Large intestine (tissue), 3 donors: ENCODE measurements around the gene MLKL. TPM values are rescaled to one million over a fixed set of nuclear protein-coding genes. Genes with fewer than 3 reads are reported as not detected.

Experiments
- DNase-seq, 2 donors: peaks; one replicate each; pipeline versions ENCODE4 v3.0.0 to v3.0.0-alpha.2; 2013
- H3K27ac ChIP-seq: one replicate; pipeline ENCODE4 v1.5.1; 2013; ENCODE audit warnings: low read length
- H3K27me3 ChIP-seq: 2 replicates; pipeline ENCODE4 v1.6.1; 2013; ENCODE audit warnings: low read length; ENCODE audit not compliant: control insufficient read depth, insufficient read depth
- H3K36me3 ChIP-seq: 2 replicates; pipeline ENCODE4 v1.6.1; 2013; ENCODE audit warnings: low read length; ENCODE audit not compliant: control insufficient read depth, insufficient read depth
- H3K4me1 ChIP-seq: one replicate; pipeline ENCODE4 v1.6.1; 2013; ENCODE audit warnings: low read length; ENCODE audit not compliant: control insufficient read depth, insufficient read depth
- H3K4me3 ChIP-seq: one replicate; pipeline ENCODE4 v1.5.1; 2013; ENCODE audit warnings: low read length
- H3K9me3 ChIP-seq: one replicate; pipeline ENCODE4 v1.6.1; 2013; ENCODE audit warnings: mild to moderate bottlenecking, low read depth, low read length, moderate library complexity; ENCODE audit not compliant: control insufficient read depth
- WGBS: methylation state at CpG from one replicate; pipeline ENCODE4 v1.1.5; 2013; ENCODE audit warnings: low lambda C conversion rate; ENCODE audit not compliant: insufficient coverage; 5-methylcytosine and 5-hydroxymethylcytosine counted together
- polyA plus RNA-seq: library from polyadenylated mRNA; unstranded; fragments of 120-200 nt; gene quantifications from one replicate; pipeline ENCODE4 v1.2.1, GENCODE V29; 2013

MLKL gene
- polyA plus RNA-seq, 1 donor: 9.6 TPM

- H3K27me3 ChIP-seq: no peaks in the 10 kb centered on the region
- H3K9me3 ChIP-seq: no peaks in the 10 kb centered on the region
- H3K27ac ChIP-seq: no peak overlapping the region
- H3K4me1 ChIP-seq: peaks cover 4% of the 10 kb centered on the region
- no peak overlapping the region for H3K4me3 ChIP-seq
- WGBS: no CpG with 5 or more reads among the region's 6 CpGs
- H3K36me3 ChIP-seq: no peaks in the 10 kb centered on the region
- peak; percentile 76 to 79 for DNase-seq
Observed at GRCh38 chr16:74709441-74709877, 8.8 kb upstream of the MLKL start.

GRCh38 chr16:74700116-74700437 is 585 bp downstream of the MLKL start:
- no peaks in the 10 kb centered on the region for H3K27me3 ChIP-seq
- peak in 1 of 2 donors; percentile 55 for DNase-seq
- peak overlapping the region; percentile 80 for H3K4me3 ChIP-seq
- H3K4me1 ChIP-seq: no peaks in the 10 kb centered on the region
- H3K36me3 ChIP-seq: peaks cover 2% of the 10 kb centered on the region
- no CpG with 5 or more reads among the region's 16 CpGs for WGBS
- H3K27ac ChIP-seq: peak overlapping the region; percentile 46
- H3K9me3 ChIP-seq: no peaks in the 10 kb centered on the region

GRCh38 chr16:74699666-74700065 is 996 bp downstream of the MLKL start:
- peaks cover 2% of the 10 kb centered on the region for H3K36me3 ChIP-seq
- peak overlapping the region; percentile 80 for H3K4me3 ChIP-seq
- no peak overlapping the region for H3K27ac ChIP-seq
- no peaks in the 10 kb centered on the region for H3K27me3 ChIP-seq
- no peaks in the 10 kb centered on the region for H3K9me3 ChIP-seq
- WGBS: 80% methylated on average over 2 of the region's 4 CpGs
- no peaks in the 10 kb centered on the region for H3K4me1 ChIP-seq
- DNase-seq: no peak

- 61% methylated on average over 2 of the region's 4 CpGs for WGBS
- Histone ChIP-seq H3K27ac (no peak overlapping the region), H3K27me3 (no peaks in the 10 kb centered on the region), H3K36me3 (peaks cover 2% of the 10 kb centered on the region), H3K4me3 (no peak overlapping the region), H3K9me3 (no peaks in the 10 kb centered on the region), H3K4me1 (no peaks in the 10 kb centered on the region)
- no peak for DNase-seq
Observed at GRCh38 chr16:74698222-74698621, 2.4 kb downstream of the MLKL start.

DNA sequence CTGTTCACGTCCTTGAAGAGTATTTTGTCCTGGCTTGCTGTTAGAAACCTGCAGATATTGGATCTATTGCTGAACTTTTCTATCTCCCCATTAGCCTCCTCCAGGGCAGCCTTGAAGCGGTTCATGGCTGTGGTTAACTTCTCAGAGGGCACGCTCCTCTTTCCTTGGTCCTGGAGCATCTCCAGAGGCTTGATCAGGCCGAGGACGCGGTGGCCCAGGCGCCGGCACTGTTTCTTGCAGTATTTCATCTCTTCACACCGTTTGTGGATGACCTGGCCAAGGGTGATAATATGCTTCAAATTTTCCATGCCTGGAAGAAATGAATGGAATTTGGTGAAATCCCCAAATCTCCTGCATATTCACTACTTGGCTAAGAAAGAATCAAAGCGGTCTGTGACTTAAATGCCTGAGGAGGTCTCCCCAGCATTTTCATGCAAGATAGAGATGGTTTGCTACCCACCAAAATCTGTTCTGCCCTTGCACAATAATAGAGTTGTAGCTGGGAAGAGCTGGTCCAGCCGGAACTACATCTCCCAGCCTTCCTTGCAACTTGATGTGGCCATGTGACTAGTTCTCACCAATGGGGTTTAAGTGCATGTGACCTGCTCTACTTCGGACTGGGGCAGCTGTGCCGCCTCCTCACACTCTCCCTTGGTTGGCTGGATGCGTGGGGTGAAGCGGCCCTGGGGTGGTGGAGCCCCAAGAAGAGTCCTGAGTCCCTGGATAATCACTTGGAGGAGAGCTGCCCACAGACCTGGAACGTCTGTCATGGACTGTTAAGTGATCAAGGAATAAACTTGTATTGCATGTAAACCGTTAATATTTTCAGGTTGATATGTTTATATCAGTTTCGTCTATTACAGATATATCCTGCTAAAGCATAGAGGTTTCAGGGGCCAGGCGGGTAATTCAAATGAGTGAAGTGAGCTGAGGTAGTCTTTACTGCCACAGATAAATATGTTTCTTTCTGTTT is 4.9 kb downstream of the MLKL start:
- WGBS: 100% methylated on average over 2 of the region's 19 CpGs
- peak overlapping the region; percentile 45 for H3K4me3 ChIP-seq

DNA sequence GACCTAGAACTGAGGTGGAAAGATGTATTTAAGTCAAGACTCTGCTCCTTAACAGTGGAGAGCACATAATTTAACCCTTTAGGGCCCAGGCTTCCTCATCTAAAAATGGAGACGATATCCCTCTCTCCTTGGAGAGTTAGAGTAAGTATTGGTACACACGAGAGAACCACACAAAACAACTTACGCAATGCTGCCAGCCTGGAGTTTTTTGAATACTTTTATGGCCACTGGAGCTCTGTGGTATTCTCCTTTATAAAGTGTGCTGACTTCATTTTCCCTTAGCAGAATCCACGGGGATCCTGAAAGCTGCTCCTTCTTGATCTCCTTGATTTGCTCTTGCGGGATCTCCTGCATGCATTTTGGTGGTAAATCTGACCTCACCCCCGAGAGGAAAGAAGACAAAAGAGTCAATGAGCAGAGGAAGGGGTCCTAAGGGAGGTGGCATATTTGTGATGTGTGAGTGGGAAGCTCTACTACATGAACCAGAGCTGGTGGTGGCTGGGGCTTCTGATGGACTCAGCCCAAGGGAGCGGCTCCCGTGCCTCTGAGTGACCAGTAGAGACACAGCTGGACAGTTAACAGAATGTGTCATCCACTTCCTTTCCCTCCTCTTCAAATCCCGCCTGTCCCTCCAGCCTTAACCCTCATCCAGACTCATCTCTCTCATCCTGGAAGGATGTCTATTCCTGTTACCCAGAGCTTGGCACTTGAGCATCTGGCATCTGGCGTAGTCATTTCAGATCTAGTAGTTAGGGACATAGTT is 9.4 kb downstream of the MLKL start:
- H3K4me1 ChIP-seq: no peaks in the 10 kb centered on the region
- H3K4me3 ChIP-seq: no peak overlapping the region
- peaks cover 10% of the 10 kb centered on the region for H3K36me3 ChIP-seq
- no peaks in the 10 kb centered on the region for H3K9me3 ChIP-seq
- no peak overlapping the region for H3K27ac ChIP-seq
- H3K27me3 ChIP-seq: no peaks in the 10 kb centered on the region
- 80% methylated on average over 1 of the region's 10 CpGs for WGBS
- DNase-seq: no peak

More for the DNA sequence above, 4.9 kb downstream of the MLKL start:
- Histone ChIP-seq H3K4me1 (no peaks in the 10 kb centered on the region), H3K9me3 (no peaks in the 10 kb centered on the region), H3K36me3 (peaks cover 10% of the 10 kb centered on the region), H3K27me3 (no peaks in the 10 kb centered on the region), H3K27ac (peak overlapping the region; percentile 18)
- peak; percentile 83 to 87 for DNase-seq

DNA sequence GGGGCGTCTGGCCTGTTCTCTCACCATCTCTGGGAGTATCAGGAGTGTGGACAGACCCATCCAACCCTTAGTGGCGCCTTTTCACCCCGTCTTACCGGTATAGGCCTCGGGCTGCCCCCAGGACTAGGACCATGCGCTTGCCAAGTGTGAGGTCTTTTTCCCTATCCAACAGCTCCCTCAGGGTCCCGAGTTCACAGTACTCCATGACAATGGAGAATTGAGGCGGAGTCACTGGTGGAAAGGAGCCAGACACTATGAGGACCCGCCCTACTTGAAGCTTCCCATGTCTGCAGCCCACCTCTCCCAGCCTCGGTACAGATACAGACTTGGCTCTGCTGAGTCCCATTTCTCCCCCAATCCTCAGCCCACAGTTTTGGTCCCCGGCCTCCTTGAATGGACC is 18.1 kb downstream of the MLKL start:
- Histone ChIP-seq H3K4me1 (no peaks in the 10 kb centered on the region), H3K4me3 (no peak overlapping the region), H3K36me3 (no peaks in the 10 kb centered on the region), H3K9me3 (no peaks in the 10 kb centered on the region), H3K27me3 (no peaks in the 10 kb centered on the region), H3K27ac (no peak overlapping the region)
- no CpG with 5 or more reads among the region's 11 CpGs for WGBS
- DNase-seq: no peak

GRCh38 chr16:74680681-74681080 is 20.0 kb downstream of the MLKL start:
- H3K4me3 ChIP-seq: no peak overlapping the region
- no peaks in the 10 kb centered on the region for H3K4me1 ChIP-seq
- WGBS: no CpG with 5 or more reads among the region's 6 CpGs
- no peak for DNase-seq
- H3K36me3 ChIP-seq: no peaks in the 10 kb centered on the region
- H3K27me3 ChIP-seq: no peaks in the 10 kb centered on the region
- no peaks in the 10 kb centered on the region for H3K9me3 ChIP-seq
- H3K27ac ChIP-seq: no peak overlapping the region

- Histone ChIP-seq H3K27ac (no peak overlapping the region), H3K27me3 (no peaks in the 10 kb centered on the region), H3K36me3 (peaks cover under 1% of the 10 kb centered on the region), H3K4me3 (no peak overlapping the region), H3K4me1 (no peaks in the 10 kb centered on the region), H3K9me3 (no peaks in the 10 kb centered on the region)
- no peak for DNase-seq
- no CpG with 5 or more reads among the region's 2 CpGs for WGBS
Observed at GRCh38 chr16:74679983-74680382, 20.7 kb downstream of the MLKL start.

DNA sequence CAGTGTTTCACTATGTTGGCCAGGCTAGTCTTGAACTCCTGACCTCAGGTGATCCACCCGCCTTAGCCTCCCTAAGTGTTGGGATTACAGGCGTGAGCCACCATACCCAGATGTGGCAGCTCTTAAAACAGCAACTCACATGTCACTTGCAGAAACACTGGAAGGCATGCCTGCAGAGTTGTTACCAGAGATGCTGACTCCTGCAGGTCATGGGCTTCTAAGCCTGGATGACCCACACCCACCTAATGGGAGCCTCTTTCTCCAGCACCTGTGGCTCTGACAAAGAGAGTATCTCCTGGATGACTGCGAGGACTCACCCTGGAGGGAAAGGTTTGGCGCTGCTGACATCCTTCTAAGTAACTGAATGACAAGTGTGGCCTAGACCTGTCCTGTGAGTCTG is 22.8 kb downstream of the MLKL start:
- no peak for DNase-seq
- no peak overlapping the region for H3K27ac ChIP-seq
- no peaks in the 10 kb centered on the region for H3K27me3 ChIP-seq
- no CpG with 5 or more reads among the region's 4 CpGs for WGBS
- no peaks in the 10 kb centered on the region for H3K4me1 ChIP-seq
- H3K4me3 ChIP-seq: no peak overlapping the region
- peaks cover 2% of the 10 kb centered on the region for H3K36me3 ChIP-seq
- no peaks in the 10 kb centered on the region for H3K9me3 ChIP-seq
